ENCODE results near the gene FAM216A. TPM values are rescaled to one million over a fixed set of nuclear protein-coding genes. Genes with fewer than 3 reads are reported as not detected.
"Not testable (repeated sequence)": the region's sequence is repeated elsewhere in the genome, so short reads cannot be mapped to it uniquely, and the experiment has no call there.

The FAM216A gene
- total RNA-seq, 4 donors from 2014 or later: 2.3 to 5.0 (median 3.2) TPM

DNA sequence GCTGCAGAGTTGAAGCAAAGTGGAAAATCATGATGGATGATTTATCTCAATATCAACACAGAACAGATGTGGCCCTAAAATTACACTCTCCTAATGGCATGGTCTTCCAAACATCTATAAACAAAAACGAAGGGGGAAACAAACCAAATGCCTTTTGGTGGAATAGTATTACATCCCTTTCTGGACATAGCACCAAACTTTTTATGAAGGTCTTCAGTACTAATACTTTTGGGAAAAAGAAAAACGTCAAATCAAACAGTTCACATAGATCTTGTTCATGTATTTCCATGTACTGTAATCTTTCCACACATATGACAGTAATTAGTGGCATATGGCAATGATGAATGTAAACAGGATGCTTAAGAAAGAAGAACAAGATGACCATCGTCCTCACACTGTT lies 42.2 kb upstream of the FAM216A start:
- no peak for TF ChIP-seq EP300 (IDR thresholded peaks at IDR 0.05)
- TF ChIP-seq, protein P1, sequence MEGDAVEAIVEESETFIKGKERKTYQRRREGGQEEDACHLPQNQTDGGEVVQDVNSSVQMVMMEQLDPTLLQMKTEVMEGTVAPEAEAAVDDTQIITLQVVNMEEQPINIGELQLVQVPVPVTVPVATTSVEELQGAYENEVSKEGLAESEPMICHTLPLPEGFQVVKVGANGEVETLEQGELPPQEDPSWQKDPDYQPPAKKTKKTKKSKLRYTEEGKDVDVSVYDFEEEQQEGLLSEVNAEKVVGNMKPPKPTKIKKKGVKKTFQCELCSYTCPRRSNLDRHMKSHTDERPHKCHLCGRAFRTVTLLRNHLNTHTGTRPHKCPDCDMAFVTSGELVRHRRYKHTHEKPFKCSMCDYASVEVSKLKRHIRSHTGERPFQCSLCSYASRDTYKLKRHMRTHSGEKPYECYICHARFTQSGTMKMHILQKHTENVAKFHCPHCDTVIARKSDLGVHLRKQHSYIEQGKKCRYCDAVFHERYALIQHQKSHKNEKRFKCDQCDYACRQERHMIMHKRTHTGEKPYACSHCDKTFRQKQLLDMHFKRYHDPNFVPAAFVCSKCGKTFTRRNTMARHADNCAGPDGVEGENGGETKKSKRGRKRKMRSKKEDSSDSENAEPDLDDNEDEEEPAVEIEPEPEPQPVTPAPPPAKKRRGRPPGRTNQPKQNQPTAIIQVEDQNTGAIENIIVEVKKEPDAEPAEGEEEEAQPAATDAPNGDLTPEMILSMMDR (IDR thresholded peaks at IDR 0.05): no peak
- TF ChIP-seq POLR2AphosphoS5 (IDR thresholded peaks at IDR 0.05): no peak
- no peak for DNase-seq (ENCODE audit: low spot score in 2 of 2)
- H3K27ac ChIP-seq: no peak overlapping the region
- WGBS: 41% methylated on average over 3 of the region's 3 CpGs
- no peak overlapping the region for H3K4me3 ChIP-seq
- H3K36me3 ChIP-seq: no peaks in the 10 kb centered on the region
- H3K9me3 ChIP-seq: no peaks in the 10 kb centered on the region
- peaks cover 3% of the 10 kb centered on the region for H3K4me1 ChIP-seq
- H3K27me3 ChIP-seq: no peaks in the 10 kb centered on the region

DNA sequence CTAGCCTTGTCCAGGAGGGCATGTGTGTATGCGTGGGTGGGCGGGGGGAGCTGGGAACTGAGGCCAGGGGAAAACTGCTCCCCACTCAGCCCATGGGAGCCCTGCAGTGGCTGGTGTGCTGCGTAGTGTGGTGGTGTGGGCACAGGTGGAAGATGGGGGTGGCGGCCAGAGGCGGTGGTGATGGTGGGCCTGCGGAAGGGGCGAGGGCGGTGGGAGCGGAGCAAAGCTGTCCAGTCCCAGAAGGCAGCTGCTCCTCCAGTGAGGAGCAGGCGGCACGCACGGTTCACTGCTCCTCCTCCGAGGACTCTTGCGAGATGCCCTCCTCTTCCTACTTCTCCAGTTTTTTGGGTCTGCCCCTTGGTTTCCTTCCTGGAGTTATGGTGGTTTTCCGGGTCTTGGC lies 39.0 kb upstream of the FAM216A start:
- 83% methylated on average over 13 of the region's 15 CpGs for WGBS
- not testable (repeated sequence) for H3K9me3 ChIP-seq; DNase-seq (ENCODE audit: low spot score in 2 of 2)

DNA sequence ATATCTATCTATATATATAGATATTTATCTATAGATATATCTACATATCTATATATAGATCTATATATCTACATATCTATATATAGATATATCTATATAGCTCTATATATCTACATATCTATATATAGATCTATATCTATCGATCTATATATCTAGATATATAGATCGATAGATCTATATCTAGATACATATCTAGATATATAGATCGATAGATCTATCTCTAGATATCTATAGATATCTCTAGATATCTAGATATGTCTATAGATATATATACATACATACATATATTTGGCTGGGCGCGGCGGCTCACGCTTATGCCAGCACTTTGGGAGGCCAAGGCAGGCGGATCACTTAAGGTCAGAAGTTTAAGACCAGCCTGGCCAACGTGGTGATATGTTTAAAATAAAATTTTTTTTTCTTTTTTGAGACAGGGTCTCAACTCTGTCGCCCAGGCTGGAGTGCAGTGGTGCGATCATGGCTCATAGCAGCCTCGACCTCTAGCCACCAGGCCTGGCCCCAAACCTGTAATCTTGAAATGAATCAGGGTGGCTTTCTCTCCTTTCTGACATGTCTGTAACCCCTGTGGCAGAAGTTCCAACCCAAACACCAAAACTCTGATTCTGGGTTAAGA lies 36.6 kb upstream of the FAM216A start:
- TF ChIP-seq POLR2AphosphoS5 (IDR thresholded peaks at IDR 0.05): no peak
- TF ChIP-seq POLR2A (IDR thresholded peaks at IDR 0.05): no peak
- TF ChIP-seq, protein P1 (IDR thresholded peaks at IDR 0.05): no peak
- TF ChIP-seq EP300 (IDR thresholded peaks at IDR 0.05): no peak
- peak overlapping the region; percentile 52 for H3K4me3 ChIP-seq
- H3K4me1 ChIP-seq: peaks cover 3% of the 10 kb centered on the region
- no peaks in the 10 kb centered on the region for H3K9me3 ChIP-seq
- H3K36me3 ChIP-seq: peaks cover 31% of the 10 kb centered on the region
- H3K27ac ChIP-seq: no peak overlapping the region
- 82% methylated on average over 12 of the region's 12 CpGs for WGBS
- no peaks in the 10 kb centered on the region for H3K27me3 ChIP-seq
- peak in 1 of 2 donors; percentile 35 for DNase-seq (ENCODE audit: low spot score in 2 of 2)

More for the DNA sequence above, 39.0 kb upstream of the FAM216A start:
- H3K4me3 ChIP-seq, H3K36me3 ChIP-seq, H3K27ac ChIP-seq, H3K27me3 ChIP-seq, H3K4me1 ChIP-seq: not testable (repeated sequence)

DNA sequence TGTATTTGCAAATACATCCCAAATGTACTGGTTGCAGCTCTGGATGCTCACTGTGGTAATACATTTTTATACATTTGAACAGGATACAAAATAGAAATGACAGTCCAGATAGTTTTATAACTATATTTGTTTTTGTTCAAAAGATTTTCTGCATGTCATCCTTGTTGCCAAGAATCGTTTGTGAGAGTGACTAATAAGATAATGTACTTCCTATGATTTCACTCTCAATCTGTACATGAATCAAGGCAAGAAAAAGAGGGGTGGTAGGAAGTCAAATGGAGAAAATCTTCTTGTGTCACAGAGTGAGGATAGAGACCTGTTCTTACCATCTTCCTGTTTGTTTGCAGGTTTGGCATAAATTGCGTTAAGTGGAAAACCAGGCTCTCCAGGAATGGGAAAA lies 32.4 kb upstream of the FAM216A start:
- Histone ChIP-seq H3K9me3 (no peaks in the 10 kb centered on the region), H3K27me3 (no peaks in the 10 kb centered on the region), H3K4me3 (no peak overlapping the region), H3K27ac (no peak overlapping the region), H3K36me3 (peaks cover 65% of the 10 kb centered on the region), H3K4me1 (peaks cover under 1% of the 10 kb centered on the region)
- no peak for DNase-seq (ENCODE audit: low spot score in 2 of 2)
- no peak for TF ChIP-seq POLR2A (IDR thresholded peaks at IDR 0.05)
- WGBS: 52% methylated on average over 2 of the region's 2 CpGs

DNA sequence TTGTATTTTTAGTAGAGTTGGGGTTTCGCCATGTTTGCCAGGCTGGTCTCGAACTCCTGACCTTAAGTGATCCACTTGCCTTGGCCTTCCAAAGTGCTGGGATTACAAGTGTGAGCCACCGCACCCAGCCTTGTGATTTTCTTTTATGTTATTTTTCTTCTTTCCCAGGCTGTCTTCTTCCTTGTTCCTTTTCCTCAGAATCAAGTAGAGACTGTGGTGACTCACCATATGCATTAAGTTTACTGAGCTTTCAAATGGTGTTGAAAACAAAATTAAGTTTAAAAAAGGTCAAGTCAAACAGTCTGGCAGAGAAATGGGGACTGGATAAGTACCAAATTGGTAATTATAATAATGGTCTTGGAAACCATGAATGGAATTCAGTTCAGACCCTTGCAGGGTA lies 24.2 kb upstream of the FAM216A start:
- Histone ChIP-seq H3K4me3 (no peak overlapping the region), H3K36me3 (peaks cover 54% of the 10 kb centered on the region), H3K9me3 (no peaks in the 10 kb centered on the region), H3K27ac (no peak overlapping the region), H3K4me1 (peaks cover 22% of the 10 kb centered on the region), H3K27me3 (no peaks in the 10 kb centered on the region)
- DNase-seq (ENCODE audit: low spot score in 2 of 2): no peak
- WGBS: 92% methylated on average over 3 of the region's 3 CpGs
- TF ChIP-seq POLR2AphosphoS5 (IDR thresholded peaks at IDR 0.05): no peak
- no peak for TF ChIP-seq POLR2A (IDR thresholded peaks at IDR 0.05)
- TF ChIP-seq, protein P1 (IDR thresholded peaks at IDR 0.05): no peak
- no peak for TF ChIP-seq EP300 (IDR thresholded peaks at IDR 0.05)

DNA sequence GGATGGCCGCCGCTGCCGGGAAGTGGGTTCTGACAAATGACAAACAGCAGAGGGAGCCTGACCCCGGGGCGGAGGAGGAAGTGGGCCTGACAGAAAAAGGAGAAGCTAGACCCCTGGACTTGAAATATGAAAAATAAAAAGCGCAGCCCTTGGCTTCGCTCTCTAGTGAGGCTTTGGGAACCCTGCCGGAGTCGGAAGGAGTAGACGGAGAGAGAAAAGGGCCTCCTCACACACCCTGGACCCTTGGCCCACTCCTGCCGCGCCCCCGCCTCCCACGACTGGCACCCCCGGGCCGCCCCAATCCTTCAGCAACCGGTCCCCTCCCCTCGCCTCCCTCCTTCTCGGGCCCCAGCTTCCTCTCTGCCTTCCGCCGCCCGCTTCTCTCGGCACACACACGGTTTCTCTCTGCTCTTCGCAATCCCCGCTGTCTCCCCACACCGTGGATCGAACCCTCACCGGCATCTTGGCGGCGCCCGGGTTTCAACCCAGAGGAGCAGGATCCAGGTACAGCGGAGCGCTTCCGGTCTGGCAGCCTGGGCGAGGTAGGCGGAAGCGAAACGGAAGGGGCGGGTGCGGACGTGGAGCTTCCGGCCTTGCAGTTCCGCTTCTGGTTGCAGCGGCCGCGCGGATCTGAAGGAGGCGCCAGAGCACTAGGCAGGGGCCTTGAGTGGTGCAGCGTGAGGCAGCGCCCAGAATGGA lies 18.7 kb upstream of the FAM216A start, which contains the start of gene ARPC3:
Gene ARPC3 (minus strand): TSS at position 539 of the 699 bp plus-strand sequence. CDS start 77 bp downstream, at position 462.
- peaks cover 30% of the 10 kb centered on the region for H3K36me3 ChIP-seq
- peak within 1 kb of the TSS; percentile 97 for H3K27ac ChIP-seq
- TF ChIP-seq, protein P1 (IDR thresholded peaks at IDR 0.05): peak in 1 of 2 donors; percentile 94
- TF ChIP-seq EP300 (IDR thresholded peaks at IDR 0.05) (no peak), POLR2AphosphoS5 (IDR thresholded peaks at IDR 0.05) (peak; percentile 83 to 94 (median 93)), POLR2A (IDR thresholded peaks at IDR 0.05) (peak in 1 of 2 donors; percentile 54)
- H3K4me1 ChIP-seq: peaks cover 23% of the 10 kb centered on the region
- peak within 1 kb of the TSS; percentile 92 for H3K4me3 ChIP-seq
- peak; percentile 96 to 98 for DNase-seq (ENCODE audit: low spot score in 2 of 2)
- under 1% methylated on average over 41 of the region's 51 CpGs for WGBS
- no peaks in the 10 kb centered on the region for H3K9me3 ChIP-seq
- H3K27me3 ChIP-seq: no peaks in the 10 kb centered on the region
